ENCODE measurements around the gene SUGCT. TPM values are rescaled to one million over a fixed set of nuclear protein-coding genes. Genes with fewer than 3 reads are reported as not detected.

The SUGCT gene
- total RNA-seq, 1 experiment from 2014 or later = 5.4 TPM

DNA sequence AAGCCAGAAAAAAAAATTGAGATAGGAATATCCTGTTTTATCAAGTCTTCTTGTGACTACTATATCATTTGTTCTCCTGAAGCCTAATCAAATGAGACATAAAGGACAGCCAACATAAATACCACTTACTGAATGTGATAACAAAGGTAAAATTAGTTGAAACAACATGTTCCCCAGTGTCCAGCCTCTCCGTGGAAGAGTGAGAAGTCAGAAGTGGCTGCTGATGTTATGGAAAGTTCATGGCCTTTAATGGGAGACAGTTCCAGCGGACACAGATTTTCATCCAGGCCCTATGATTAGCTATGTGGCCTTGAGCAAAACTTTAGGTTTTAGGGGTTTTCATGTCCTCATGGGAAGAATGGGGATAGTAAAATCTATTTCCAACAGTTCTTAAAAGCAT lies 724.3 kb downstream of the SUGCT start:
- H3K36me3 Mint-ChIP-seq (ENCODE audit: insufficient read depth in 1 of 3, low read depth in 3 of 3) = no peaks in the 10 kb centered on the region
- no CpG with 5 or more reads among the region's 2 CpGs for whole genome bisulfite sequencing (ENCODE audit: extremely low coverage, insufficient read length, low lambda C conversion rate)

More for the DNA sequence above, 724.3 kb downstream of the SUGCT start:
- H3K4me3 Mint-ChIP-seq = no peak overlapping the region
- Histone ChIP-seq H4K5ac (ENCODE audit: insufficient read length, low read depth, low read length) (no peak overlapping the region), H3K23me2 (ENCODE audit: insufficient read length, low read depth, low read length, poor library complexity, severe bottlenecking) (no peaks in the 10 kb centered on the region), H3K4me2 (ENCODE audit: insufficient read depth, insufficient read length, low read length) (no peak overlapping the region), H3K79me1 (ENCODE audit: insufficient read depth, low read depth, low read length, poor library complexity, severe bottlenecking) (no peaks in the 10 kb centered on the region), H2AK5ac (ENCODE audit: insufficient read length, low read length) (no peak overlapping the region), H3K23ac (ENCODE audit: insufficient read length, low read depth, low read length) (no peak overlapping the region), H2AFZ (ENCODE audit: low read length) (no peak overlapping the region), H3K79me2 (ENCODE audit: insufficient read depth, low read length) (no peaks in the 10 kb centered on the region), H3K14ac (ENCODE audit: insufficient read depth, low read length) (no peak overlapping the region), H2BK120ac (ENCODE audit: low read depth, low read length, poor library complexity, severe bottlenecking) (no peak overlapping the region), H3K27ac (ENCODE audit: insufficient read length, low read depth, low read length) (no peak overlapping the region), H3K56ac (ENCODE audit: insufficient read length, low read depth, low read length) (no peak overlapping the region), H4K8ac (replicated peaks; ENCODE audit: insufficient read length, low read depth, low read length) (no peak overlapping the region), H3K4ac (ENCODE audit: low read depth, low read length) (no peak overlapping the region), H3K9me3 (ENCODE audit: control insufficient read depth, low read depth, low read length) (no peaks in the 10 kb centered on the region), H2BK12ac (ENCODE audit: insufficient read length, low read depth, low read length) (no peak overlapping the region), H2BK20ac (ENCODE audit: low read depth, low read length, poor library complexity, severe bottlenecking) (no peak overlapping the region), H4K20me1 (ENCODE audit: control insufficient read depth, insufficient read depth, insufficient read length) (no peaks in the 10 kb centered on the region), H3K9ac (ENCODE audit: extremely low read depth, insufficient read length, low read length) (no peak overlapping the region), H4K91ac (ENCODE audit: insufficient read length, low read depth, low read length) (no peak overlapping the region), H3K18ac (ENCODE audit: insufficient read length, low read depth, low read length) (no peak overlapping the region), H3K4me1 (ENCODE audit: insufficient read depth, low read length) (no peaks in the 10 kb centered on the region), H2BK15ac (ENCODE audit: low read depth, low read length) (no peak overlapping the region), H2BK5ac (ENCODE audit: insufficient read length, low read length) (no peak overlapping the region), H3K27me3 (ENCODE audit: insufficient read depth, low read length) (no peaks in the 10 kb centered on the region), H3T11ph (ENCODE audit: low read length) (no peak overlapping the region)
- H3K27me3 Mint-ChIP-seq (ENCODE audit: low read depth) = no peaks in the 10 kb centered on the region
- H3K9me3 Mint-ChIP-seq = no peaks in the 10 kb centered on the region
- H3K4me1 Mint-ChIP-seq = no peaks in the 10 kb centered on the region
- no peak for DNase-seq
- TF ChIP-seq CTCF (conservative IDR thresholded peaks at IDR 0.05) = no peak
- no peak overlapping the region for H3K27ac Mint-ChIP-seq
